Activated T-cell treated with anti-CD3 and anti-CD28 coated beads for 1 hour (primary cell): ENCODE data around the gene ANKRD45.
"Not testable (repeated sequence)": the region's sequence is repeated elsewhere in the genome, so short reads cannot be mapped to it uniquely, and the experiment has no call there.

Experiments
- DNase-seq: peaks from one replicate; pipeline ENCODE4 v3.0.0-alpha.2; 2020; ENCODE audit warnings: low read depth

Gene ANKRD45

GRCh38 chr1:173669491-173669941 lies at the start of gene ANKRD45:
Gene ANKRD45 (minus strand): TSS chr1:173669851. CDS start chr1:173659418, 10,433 bp downstream.
- no peak for DNase-seq

- no peak for DNase-seq
These were observed 47.6 kb upstream of the ANKRD45 start for GRCh38 chr1:173717238-173717637.

- DNase-seq = no peak
These were observed 45.8 kb upstream of the ANKRD45 start for GRCh38 chr1:173715538-173715844.

- peak; percentile 65 for DNase-seq
These were observed 45.3 kb upstream of the ANKRD45 start, which contains the start of gene KLHL20 for GRCh38 chr1:173714759-173715537. Gene KLHL20 (plus strand): TSS chr1:173714981. CDS start chr1:173716044, 1,063 bp downstream.

- no peak for DNase-seq
These were observed 44.7 kb upstream of the ANKRD45 start for GRCh38 chr1:173714441-173714758.

GRCh38 chr1:173708787-173709186 lies 39.1 kb upstream of the ANKRD45 start:
- DNase-seq = no peak

- no peak for DNase-seq
These were observed 35.5 kb upstream of the ANKRD45 start for GRCh38 chr1:173705117-173705516.

GRCh38 chr1:173702736-173703135 lies 33.1 kb upstream of the ANKRD45 start:
- no peak for DNase-seq

- not testable (repeated sequence) for DNase-seq
These were observed 31.6 kb upstream of the ANKRD45 start for GRCh38 chr1:173701299-173701698.

GRCh38 chr1:173693238-173693637 lies 23.6 kb upstream of the ANKRD45 start:
- no peak for DNase-seq

GRCh38 chr1:173688300-173688699 lies 18.6 kb upstream of the ANKRD45 start:
- DNase-seq = no peak

GRCh38 chr1:173685121-173685520 lies 15.5 kb upstream of the ANKRD45 start:
- not testable (repeated sequence) for DNase-seq

- not testable (repeated sequence) for DNase-seq
These were observed 14.2 kb upstream of the ANKRD45 start for GRCh38 chr1:173683838-173684237.

- DNase-seq = no peak
These were observed 12.5 kb upstream of the ANKRD45 start for GRCh38 chr1:173682184-173682583.

GRCh38 chr1:173680152-173680551 lies 10.5 kb upstream of the ANKRD45 start:
- not testable (repeated sequence) for DNase-seq

- not testable (repeated sequence) for DNase-seq
These were observed 4.8 kb upstream of the ANKRD45 start for GRCh38 chr1:173674496-173674895.

GRCh38 chr1:173666646-173667045 lies 3.0 kb downstream of the ANKRD45 start:
- DNase-seq = no peak

GRCh38 chr1:173663159-173663558 lies 6.5 kb downstream of the ANKRD45 start:
- DNase-seq = no peak

- no peak for DNase-seq
These were observed 7.9 kb downstream of the ANKRD45 start for GRCh38 chr1:173661763-173662162.

- DNase-seq = no peak
These were observed 8.4 kb downstream of the ANKRD45 start for GRCh38 chr1:173661271-173661670.

GRCh38 chr1:173660306-173660705 lies 9.3 kb downstream of the ANKRD45 start:
- DNase-seq = no peak

GRCh38 chr1:173648880-173649605 lies 20.6 kb downstream of the ANKRD45 start:
- no peak for DNase-seq

GRCh38 chr1:173646656-173647055 lies 23.0 kb downstream of the ANKRD45 start:
- no peak for DNase-seq
